Mesothelial cell of epicardium (in vitro differentiated cells): Measurements from ENCODE around the gene IGFBP2. TPM values are rescaled to one million over a fixed set of nuclear protein-coding genes. Genes with fewer than 3 reads are reported as not detected.

Source experiments
- DNase-seq, 2 experiments: peaks; one replicate each; pipeline ENCODE4 v3.0.0; 2021; ENCODE audit warnings: low spot score in 2 of 2; ENCODE audit not compliant: unreplicated experiment in 2 of 2
- H3K27ac Mint-ChIP-seq: 2 replicates; pipeline ENCODE4 v1.8.0; 2021; ENCODE audit warnings: mixed read lengths
- H3K27me3 Mint-ChIP-seq: 2 replicates; pipeline ENCODE4 v1.8.0; 2021; ENCODE audit warnings: low read depth, mixed read lengths
- H3K36me3 Mint-ChIP-seq: 2 replicates; pipeline ENCODE4 v1.8.0; 2021; ENCODE audit warnings: mixed read lengths
- H3K4me1 Mint-ChIP-seq: 2 replicates; pipeline ENCODE4 v1.8.0; 2021; ENCODE audit warnings: mixed read lengths
- H3K4me3 Mint-ChIP-seq: 2 replicates; pipeline ENCODE4 v1.8.0; 2021; ENCODE audit warnings: mild to moderate bottlenecking, moderate library complexity, mixed read lengths
- H3K9me3 Mint-ChIP-seq: 2 replicates; pipeline ENCODE4 v1.8.0; 2021; ENCODE audit warnings: mixed read lengths
- CTCF ChIP-seq: fragments of 200-600 bp; sonication (generic); IDR thresholded peaks from one replicate; pipeline ENCODE4 v1.5.0; 2021; ENCODE audit warnings: antibody characterized with exemption; ENCODE audit not compliant: unreplicated experiment
- total RNA-seq: library from RNA; stranded (reverse); gene quantifications from 3 replicates; pipeline ENCODE4 v1.2.1, GENCODE V29; 2021

IGFBP2 gene
- total RNA-seq, 1 donor from 2014 or later: 376 TPM

- H3K4me3 Mint-ChIP-seq: no peak overlapping the region
Observed at GRCh38 chr2:216685327-216685875, 52.2 kb downstream of the IGFBP2 start.

DNA sequence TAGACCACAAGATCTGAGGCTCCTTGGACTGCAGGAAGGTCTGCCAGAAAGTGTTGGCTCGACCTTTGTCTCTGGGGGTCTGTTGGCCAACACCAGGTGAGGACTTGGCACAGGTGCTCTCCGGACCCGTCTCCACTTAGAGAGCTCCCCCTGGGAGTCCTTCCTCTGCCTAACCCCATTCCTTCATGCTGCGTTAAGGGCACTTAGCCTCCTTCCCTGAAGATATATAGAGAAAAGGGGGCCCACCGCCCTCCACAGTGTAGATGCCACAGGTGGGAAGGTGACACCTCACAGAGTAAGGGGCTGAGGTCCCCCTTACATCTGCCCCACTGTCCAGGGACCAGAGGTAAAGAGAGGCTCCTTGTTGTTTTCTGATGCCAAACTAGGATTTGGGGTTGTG is 53.9 kb downstream of the IGFBP2 start:
- Mint-ChIP-seq H3K27ac (no peak overlapping the region), H3K4me1 (peaks cover 72% of the 10 kb centered on the region), H3K9me3 (no peaks in the 10 kb centered on the region), H3K27me3 (no peaks in the 10 kb centered on the region), H3K36me3 (peaks cover 33% of the 10 kb centered on the region), H3K4me3 (no peak overlapping the region)
- DNase-seq: no peak
- TF ChIP-seq CTCF: no peak

More at GRCh38 chr2:216685327-216685875, 52.2 kb downstream of the IGFBP2 start:
- peaks cover 65% of the 10 kb centered on the region for H3K4me1 Mint-ChIP-seq
- no peak for DNase-seq
- no peak for TF ChIP-seq CTCF
- H3K36me3 Mint-ChIP-seq: peaks cover 43% of the 10 kb centered on the region
- no peaks in the 10 kb centered on the region for H3K9me3 Mint-ChIP-seq
- H3K27me3 Mint-ChIP-seq: no peaks in the 10 kb centered on the region
- peak overlapping the region; percentile 53 for H3K27ac Mint-ChIP-seq

GRCh38 chr2:216687646-216688045 is 54.4 kb downstream of the IGFBP2 start:
- H3K27me3 Mint-ChIP-seq: no peaks in the 10 kb centered on the region
- peak; percentile 48 for TF ChIP-seq CTCF
- DNase-seq: no peak
- H3K27ac Mint-ChIP-seq: peak overlapping the region; percentile 67
- peaks cover 29% of the 10 kb centered on the region for H3K36me3 Mint-ChIP-seq
- no peak overlapping the region for H3K4me3 Mint-ChIP-seq
- peaks cover 68% of the 10 kb centered on the region for H3K4me1 Mint-ChIP-seq
- H3K9me3 Mint-ChIP-seq: no peaks in the 10 kb centered on the region

DNA sequence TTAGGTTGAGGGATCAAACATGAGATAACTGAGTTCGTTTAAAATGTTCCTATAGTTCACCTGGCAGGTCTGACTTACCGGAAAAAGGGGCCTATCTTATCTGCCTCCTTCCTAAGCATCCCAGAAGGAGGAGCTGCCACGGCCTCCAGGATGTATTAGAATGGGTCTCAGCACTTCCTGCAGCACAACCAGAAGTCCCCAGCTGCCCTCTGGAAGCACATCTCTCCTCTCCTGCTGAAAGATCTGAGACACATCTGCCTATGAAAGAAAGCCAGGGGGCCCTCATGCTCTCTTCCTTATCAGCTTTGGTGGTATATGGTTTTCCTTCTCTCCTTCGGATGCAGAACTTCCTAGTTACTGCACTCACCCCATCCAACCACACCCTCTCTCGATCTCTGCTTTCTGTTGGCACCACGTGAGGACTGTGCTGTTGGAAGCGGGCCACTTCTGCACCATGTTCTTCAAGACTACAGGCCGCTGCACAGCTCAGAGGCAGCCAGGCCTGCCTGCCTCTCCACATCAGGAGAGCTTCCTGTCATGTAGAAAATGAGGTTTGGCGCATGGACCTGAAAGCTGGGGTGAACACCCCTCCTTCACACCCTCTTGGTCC is 55.6 kb downstream of the IGFBP2 start:
- Mint-ChIP-seq H3K9me3 (no peaks in the 10 kb centered on the region), H3K27me3 (no peaks in the 10 kb centered on the region), H3K4me3 (peak overlapping the region; percentile 35), H3K36me3 (peaks cover 23% of the 10 kb centered on the region), H3K4me1 (peaks cover 60% of the 10 kb centered on the region), H3K27ac (peak overlapping the region; percentile 91)
- no peak for TF ChIP-seq CTCF
- DNase-seq: no peak

GRCh38 chr2:216689397-216689796 is 56.2 kb downstream of the IGFBP2 start:
- DNase-seq: no peak
- Mint-ChIP-seq H3K27ac (peak overlapping the region; percentile 91), H3K27me3 (no peaks in the 10 kb centered on the region), H3K9me3 (no peaks in the 10 kb centered on the region), H3K4me1 (peaks cover 55% of the 10 kb centered on the region), H3K36me3 (peaks cover 17% of the 10 kb centered on the region), H3K4me3 (peak overlapping the region; percentile 35)
- no peak for TF ChIP-seq CTCF
